Measurements from ENCODE around the gene SHE. TPM values are rescaled to one million over a fixed set of nuclear protein-coding genes. Genes with fewer than 3 reads are reported as not detected.

SHE gene
- total and polyA plus RNA-seq, 2 of the 8 experiments (the other 6 are each of a cell fraction or from before 2014, with no cell fraction given), result 0.44 to 0.45 TPM

- FAIRE-seq (no peak), DNase-seq (ENCODE audit: low read depth in 1 of 2, low spot score in 2 of 2) (no peak)
- WGBS, 2 experiments (ENCODE audit: extremely low coverage in 1 of 2, insufficient coverage in 1 of 2, insufficient read length in 1 of 2, insufficient replicate concordance in 2 of 2, low coverage in 1 of 2, low lambda C conversion rate in 2 of 2, missing lambda C conversion rate in 1 of 2), result 88% methylated on average over 5 of the region's 5 CpGs; no CpG with 5 or more reads in 1 of the 2 experiments
- Histone ChIP-seq H3K9me3 (ENCODE audit: insufficient read depth in 2 of 2, low read depth in 1 of 2, low read length in 1 of 2) (no peaks in the 10 kb centered on the region), H2AK5ac (ENCODE audit: low read depth, low read length) (no peak overlapping the region), H2BK5ac (ENCODE audit: low read depth, low read length) (no peak overlapping the region), H3K79me2 (ENCODE audit: control insufficient read depth in 1 of 2, insufficient read depth in 2 of 2, low read length in 2 of 2) (no peaks in the 10 kb centered on the region), H3K14ac (ENCODE audit: insufficient read length) (no peak overlapping the region), H3K27me3 (replicated peaks in 1 of 4; ENCODE audit: control insufficient read depth in 3 of 4, extremely low read depth in 1 of 4, insufficient read depth in 3 of 4, low read length in 3 of 4) (peaks cover 16 to 29% (median 22%) of the 10 kb centered on the region in 4 experiments), H3K4me3 (ENCODE audit: extremely low read depth in 1 of 4, insufficient read depth in 2 of 4, low read depth in 3 of 4, low read length in 4 of 4) (no peak overlapping the region), H3K27ac (ENCODE audit: low read depth, low read length) (no peak overlapping the region), H3K36me3 (ENCODE audit: control insufficient read depth in 2 of 4, insufficient read depth in 4 of 4, low read length in 3 of 4) (no peaks in the 10 kb centered on the region), H3K79me1 (ENCODE audit: low read depth, low read length) (no peaks in the 10 kb centered on the region), H2BK20ac (ENCODE audit: low read length) (no peak overlapping the region), H3K23me2 (ENCODE audit: low read depth, low read length) (peaks cover 2% of the 10 kb centered on the region; the same call in 1 of the 2 replicates), H2BK12ac (ENCODE audit: low read depth, low read length) (no peak overlapping the region), H4K91ac (replicated peaks; ENCODE audit: insufficient read length, low read length) (no peak overlapping the region), H3K18ac (ENCODE audit: extremely low read depth, low read length) (no peak overlapping the region), H2BK120ac (replicated peaks; ENCODE audit: low read depth, low read length) (no peak overlapping the region), H3K4me2 (ENCODE audit: insufficient read depth in 1 of 2, low read depth in 2 of 2, low read length in 2 of 2) (no peak overlapping the region), H4K5ac (ENCODE audit: insufficient read length, low read depth, low read length) (no peak overlapping the region), H2AFZ (ENCODE audit: low read length) (no peak overlapping the region), H3K56ac (replicated peaks; ENCODE audit: insufficient read length, low read depth, low read length) (no peak overlapping the region), H4K8ac (ENCODE audit: extremely low read depth, insufficient read depth, low read length) (no peak overlapping the region), H3K4me1 (replicated peaks in 1 of 4; ENCODE audit: control insufficient read depth in 3 of 4, insufficient read depth in 4 of 4, low read length in 3 of 4) (peaks cover 0 to 6% (median 1%) of the 10 kb centered on the region in 4 experiments; a peak in 2 of 7 replicates), H3K23ac (ENCODE audit: insufficient read length) (no peak overlapping the region), H3K4ac (replicated peaks; ENCODE audit: insufficient read length, low read depth, low read length) (no peak overlapping the region), H3K9ac (replicated peaks in 1 of 4; ENCODE audit: extremely low read depth in 1 of 4, low read depth in 3 of 4, low read length in 3 of 4) (no peak overlapping the region), H2BK15ac (ENCODE audit: low read length) (no peak overlapping the region), H4K20me1 (replicated peaks in 1 of 2; ENCODE audit: control insufficient read depth in 1 of 2, insufficient read depth in 2 of 2, low read length in 2 of 2) (no peaks in the 10 kb centered on the region)
- TF ChIP-seq MAFK (IDR thresholded peaks at IDR 0.05; ENCODE audit: low read depth, low read length) (no peak), CTBP2 (IDR thresholded peaks at IDR 0.05; ENCODE audit: borderline replicate concordance, insufficient read depth, insufficient read length, low read length) (no peak), EP300 (IDR thresholded peaks at IDR 0.05; ENCODE audit: borderline replicate concordance in 1 of 2, low read depth in 2 of 2, low read length in 2 of 2) (no peak), CBX8 (IDR thresholded peaks at IDR 0.05; ENCODE audit: borderline replicate concordance, low read depth, low read length) (no peak), BACH1 (IDR thresholded peaks at IDR 0.05; ENCODE audit: low read length) (no peak)
- POLR2A ChIA-PET (ENCODE audit: partially characterized antibody), result interaction anchor here (1.0 kb wide), 1 partner anchor 53 kb away, joined by 3 read pairs; no protein-coding TSS in a partner anchor
- CTCF ChIA-PET (ENCODE audit: partially characterized antibody), result interaction anchor here (0.8 to 1.6 kb wide), 5 partner anchors 11 to 139 kb away, joined by 3 to 4 read pairs (median 3); no protein-coding TSS in a partner anchor
These were observed 5.8 kb downstream of the SHE start for GRCh38 chr1:154496383-154496782.

Data from H1 (cell line).